Cardiac fibroblast (primary cell): ENCODE data around the gene GAPVD1.

Experiments used
- DNase-seq, 2 donors: peaks; one replicate each; pipeline versions ENCODE4 v3.0.0 to v3.0.0-alpha.2; 2010; ENCODE audit warnings: low read depth in 2 of 2
- H3K4me3 ChIP-seq, 2 donors: replicated peaks in 1 of 2; 1 replicate in 1 of 2; 2 replicates in 1 of 2; pipeline ENCODE4 v1.5.1; 2011; ENCODE audit warnings: low read depth in 2 of 2, low read length in 2 of 2, mild to moderate bottlenecking in 2 of 2, moderate library complexity in 1 of 2
- CTCF ChIP-seq: IDR thresholded peaks from one replicate; pipeline ENCODE4 v1.5.1; 2011; ENCODE audit warnings: low read depth, mild to moderate bottlenecking, low read length, inconsistent platforms

Gene GAPVD1

GRCh38 chr9:125337236-125337635, 75.6 kb downstream of the GAPVD1 start:
- no peak for TF ChIP-seq CTCF

GRCh38 chr9:125338929-125339328, 77.3 kb downstream of the GAPVD1 start:
- no peak for TF ChIP-seq CTCF
- no peak for DNase-seq

More at GRCh38 chr9:125337236-125337635, 75.6 kb downstream of the GAPVD1 start:
- no peak overlapping the region for H3K4me3 ChIP-seq
- peak in 1 of 2 donors; percentile 9 for DNase-seq

GRCh38 chr9:125341566-125341965, 79.9 kb downstream of the GAPVD1 start:
- no peak for DNase-seq
- no peak overlapping the region for H3K4me3 ChIP-seq
- no peak for TF ChIP-seq CTCF

More at GRCh38 chr9:125338929-125339328, 77.3 kb downstream of the GAPVD1 start:
- H3K4me3 ChIP-seq: no peak overlapping the region

GRCh38 chr9:125343518-125344275, 82.1 kb downstream of the GAPVD1 start:
- DNase-seq: peak; percentile 63 to 75
- no peak overlapping the region for H3K4me3 ChIP-seq
- TF ChIP-seq CTCF: no peak

GRCh38 chr9:125346080-125346732, 84.6 kb downstream of the GAPVD1 start:
- no peak for DNase-seq
- no peak overlapping the region for H3K4me3 ChIP-seq
- TF ChIP-seq CTCF: no peak

- DNase-seq: no peak
- H3K4me3 ChIP-seq: no peak overlapping the region
- no peak for TF ChIP-seq CTCF
Measured at GRCh38 chr9:125355601-125356000, 94.0 kb downstream of the GAPVD1 start.
